Fibroblast of mammary gland (primary cell): Measurements from ENCODE around the gene ZNF692.
A peak's percentile ranks its signal among the peaks of the same experiment; 100 is the strongest.

Experiments
- DNase-seq: peaks from one replicate; pipeline ENCODE4 v3.0.0-alpha.2; 2010; ENCODE audit warnings: low read depth
- H3K4me3 ChIP-seq: 2 replicates; pipeline ENCODE4 v1.5.1; 2011; ENCODE audit warnings: low read depth, mild to moderate bottlenecking, low read length, moderate library complexity; ENCODE audit not compliant: control insufficient read depth
- TF ChIP-seq, protein P1 (sequence below): conservative IDR thresholded peaks from 2 replicates; pipeline ENCODE4 v1.5.1; 2011; ENCODE audit warnings: low read depth, low read length, inconsistent platforms; ENCODE audit not compliant: control insufficient read depth, insufficient read depth

The ZNF692 gene

DNA sequence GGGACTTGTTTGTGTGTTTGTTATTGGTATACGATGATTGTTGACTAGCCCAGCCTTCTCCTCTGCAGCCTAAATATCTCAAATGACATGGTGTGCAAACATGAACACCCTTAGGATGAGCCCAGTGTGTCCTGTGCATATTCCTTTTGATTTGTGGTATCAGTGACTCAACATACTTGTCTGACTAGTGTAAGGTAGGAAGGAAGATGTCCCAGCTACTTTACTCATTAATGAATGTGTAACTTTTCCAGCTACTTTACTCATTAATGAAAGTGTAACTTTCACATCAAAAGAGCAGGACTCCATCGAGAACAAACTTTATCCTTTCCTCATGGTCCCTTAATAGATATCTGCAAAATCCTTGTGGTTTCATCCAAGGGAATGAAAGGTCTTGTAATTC, 2.7 kb upstream of the ZNF692 start:
- TF ChIP-seq, protein P1, sequence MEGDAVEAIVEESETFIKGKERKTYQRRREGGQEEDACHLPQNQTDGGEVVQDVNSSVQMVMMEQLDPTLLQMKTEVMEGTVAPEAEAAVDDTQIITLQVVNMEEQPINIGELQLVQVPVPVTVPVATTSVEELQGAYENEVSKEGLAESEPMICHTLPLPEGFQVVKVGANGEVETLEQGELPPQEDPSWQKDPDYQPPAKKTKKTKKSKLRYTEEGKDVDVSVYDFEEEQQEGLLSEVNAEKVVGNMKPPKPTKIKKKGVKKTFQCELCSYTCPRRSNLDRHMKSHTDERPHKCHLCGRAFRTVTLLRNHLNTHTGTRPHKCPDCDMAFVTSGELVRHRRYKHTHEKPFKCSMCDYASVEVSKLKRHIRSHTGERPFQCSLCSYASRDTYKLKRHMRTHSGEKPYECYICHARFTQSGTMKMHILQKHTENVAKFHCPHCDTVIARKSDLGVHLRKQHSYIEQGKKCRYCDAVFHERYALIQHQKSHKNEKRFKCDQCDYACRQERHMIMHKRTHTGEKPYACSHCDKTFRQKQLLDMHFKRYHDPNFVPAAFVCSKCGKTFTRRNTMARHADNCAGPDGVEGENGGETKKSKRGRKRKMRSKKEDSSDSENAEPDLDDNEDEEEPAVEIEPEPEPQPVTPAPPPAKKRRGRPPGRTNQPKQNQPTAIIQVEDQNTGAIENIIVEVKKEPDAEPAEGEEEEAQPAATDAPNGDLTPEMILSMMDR, result no peak
- DNase-seq, result no peak
- H3K4me3 ChIP-seq, result no peak overlapping the region

DNA sequence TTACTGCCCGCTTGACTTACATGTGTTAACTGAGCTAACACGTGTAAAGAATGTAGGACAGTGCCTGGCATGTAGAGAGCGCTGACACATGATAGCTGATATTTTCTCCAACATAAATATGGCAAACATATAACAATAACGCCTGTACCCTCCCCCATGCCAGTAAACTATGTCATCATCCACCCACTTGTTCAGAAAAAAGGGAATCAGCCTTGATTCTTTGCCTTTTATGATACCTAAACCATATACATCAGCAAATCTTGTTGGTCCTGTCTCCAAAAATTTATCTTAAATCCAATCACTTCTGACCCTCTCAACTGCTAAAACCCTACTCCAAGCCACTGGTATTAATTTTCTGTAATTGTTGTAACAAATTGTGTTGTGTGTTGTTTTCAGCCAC, 1.1 kb upstream of the ZNF692 start:
- no peak for DNase-seq
- TF ChIP-seq, protein P1, result no peak
- H3K4me3 ChIP-seq, result no peak overlapping the region

- peak overlapping the region; percentile 80 for H3K4me3 ChIP-seq
- DNase-seq, result peak; percentile 54
- TF ChIP-seq, protein P1, result peak; percentile 21
Observed at GRCh38 chr1:248858096-248858890, 592 bp downstream of the ZNF692 start.

DNA sequence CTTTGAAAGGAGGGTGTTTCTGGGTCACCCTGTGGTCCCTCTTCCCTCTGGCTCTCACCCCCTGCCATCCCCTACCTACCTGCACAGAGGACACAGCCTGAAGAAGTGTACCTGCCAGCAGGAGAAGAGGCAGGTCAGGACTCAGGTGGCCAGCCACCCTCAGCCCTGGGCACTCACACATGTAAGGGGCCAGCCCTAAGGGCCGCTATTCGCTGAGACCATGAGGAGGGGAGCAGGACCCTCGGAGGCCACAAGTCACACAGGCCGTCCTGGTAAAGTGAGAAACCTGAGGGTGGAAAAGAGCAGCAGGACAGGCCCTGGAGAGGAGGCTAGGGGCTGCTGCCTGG, 1.2 kb downstream of the ZNF692 start:
- H3K4me3 ChIP-seq, result peak overlapping the region; percentile 80
- TF ChIP-seq, protein P1, result no peak
- DNase-seq, result no peak

DNA sequence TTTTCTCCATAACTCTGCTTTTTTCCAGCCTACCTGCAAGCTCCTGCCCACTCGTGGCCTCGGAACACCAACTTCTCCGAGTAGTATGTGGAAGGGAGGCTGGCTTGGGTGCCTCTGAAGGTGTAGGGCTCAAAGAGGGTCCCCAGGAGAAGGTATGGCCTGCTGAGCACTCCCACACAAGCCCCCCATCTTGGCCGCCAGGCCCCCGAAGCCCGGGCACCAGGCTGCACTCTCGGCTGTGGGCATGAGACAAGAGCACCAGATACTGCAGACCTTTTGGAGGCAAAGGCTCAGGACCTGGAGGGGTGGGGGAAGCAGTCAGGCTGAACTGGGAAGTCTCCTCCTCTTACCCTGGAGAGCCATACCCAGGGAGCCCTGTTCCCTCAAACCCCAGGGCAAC, 1.7 kb downstream of the ZNF692 start:
- TF ChIP-seq, protein P1, result no peak
- no peak for DNase-seq
- peak overlapping the region; percentile 80 for H3K4me3 ChIP-seq

- DNase-seq, result no peak
- H3K4me3 ChIP-seq, result no peak overlapping the region
- TF ChIP-seq, protein P1, result no peak
Observed at GRCh38 chr1:248856176-248856575, 2.7 kb downstream of the ZNF692 start.
